RWPE2 (cell line): ENCODE results near the gene TUBA4A.
A peak's percentile ranks its signal among the peaks of the same experiment; 100 is the strongest.

Experiments used
- ATAC-seq: fragments of 200-7000 bp; cut with Tn5 transposase; 3 replicates; pipeline ENCODE4 v1.9.1; 2021; ENCODE audit warnings: low read depth
- DNase-seq: peaks from one replicate; pipeline ENCODE4 v3.0.0-alpha.2; 2020; ENCODE audit warnings: low spot score
- H3K27ac ChIP-seq: fragments of 450-650 bp; 2 replicates; pipeline ENCODE4 v1.5.1; 2017; ENCODE audit warnings: mild to moderate bottlenecking; ENCODE audit not compliant: poor library complexity, severe bottlenecking
- H3K27me3 ChIP-seq: fragments of 250-450 bp; sonication (Bioruptor Pico); 2 replicates; pipeline ENCODE4 v1.5.1; 2021; ENCODE audit warnings: mild to moderate bottlenecking, moderate library complexity; ENCODE audit not compliant: insufficient read depth, poor library complexity, severe bottlenecking
- H3K36me3 ChIP-seq: fragments of 250-450 bp; sonication (Bioruptor Pico); 2 replicates; pipeline ENCODE4 v1.5.1; 2020; ENCODE audit warnings: low read depth, mild to moderate bottlenecking, moderate library complexity
- H3K4me1 ChIP-seq: fragments of 250-450 bp; sonication (Bioruptor Pico); 2 replicates; pipeline ENCODE4 v1.5.1; 2021; ENCODE audit warnings: mild to moderate bottlenecking, moderate library complexity; ENCODE audit not compliant: insufficient read depth, poor library complexity, severe bottlenecking
- H3K4me3 ChIP-seq: fragments of 250-450 bp; sonication (Bioruptor Pico); 2 replicates; pipeline ENCODE4 v1.5.1; 2021; ENCODE audit warnings: mild to moderate bottlenecking, moderate library complexity; ENCODE audit not compliant: severe bottlenecking
- H3K9me3 ChIP-seq: fragments of 250-450 bp; sonication (Bioruptor Pico); 2 replicates; pipeline ENCODE4 v1.5.1; 2021; ENCODE audit warnings: mild to moderate bottlenecking, moderate library complexity; ENCODE audit not compliant: severe bottlenecking
- TF ChIP-seq, protein P1 (sequence below): fragments of 450-650 bp; IDR thresholded peaks from one replicate; pipeline ENCODE4 v1.5.1; 2017; ENCODE audit warnings: mild to moderate bottlenecking, moderate library complexity; ENCODE audit not compliant: poor library complexity, severe bottlenecking

Gene TUBA4A

DNA sequence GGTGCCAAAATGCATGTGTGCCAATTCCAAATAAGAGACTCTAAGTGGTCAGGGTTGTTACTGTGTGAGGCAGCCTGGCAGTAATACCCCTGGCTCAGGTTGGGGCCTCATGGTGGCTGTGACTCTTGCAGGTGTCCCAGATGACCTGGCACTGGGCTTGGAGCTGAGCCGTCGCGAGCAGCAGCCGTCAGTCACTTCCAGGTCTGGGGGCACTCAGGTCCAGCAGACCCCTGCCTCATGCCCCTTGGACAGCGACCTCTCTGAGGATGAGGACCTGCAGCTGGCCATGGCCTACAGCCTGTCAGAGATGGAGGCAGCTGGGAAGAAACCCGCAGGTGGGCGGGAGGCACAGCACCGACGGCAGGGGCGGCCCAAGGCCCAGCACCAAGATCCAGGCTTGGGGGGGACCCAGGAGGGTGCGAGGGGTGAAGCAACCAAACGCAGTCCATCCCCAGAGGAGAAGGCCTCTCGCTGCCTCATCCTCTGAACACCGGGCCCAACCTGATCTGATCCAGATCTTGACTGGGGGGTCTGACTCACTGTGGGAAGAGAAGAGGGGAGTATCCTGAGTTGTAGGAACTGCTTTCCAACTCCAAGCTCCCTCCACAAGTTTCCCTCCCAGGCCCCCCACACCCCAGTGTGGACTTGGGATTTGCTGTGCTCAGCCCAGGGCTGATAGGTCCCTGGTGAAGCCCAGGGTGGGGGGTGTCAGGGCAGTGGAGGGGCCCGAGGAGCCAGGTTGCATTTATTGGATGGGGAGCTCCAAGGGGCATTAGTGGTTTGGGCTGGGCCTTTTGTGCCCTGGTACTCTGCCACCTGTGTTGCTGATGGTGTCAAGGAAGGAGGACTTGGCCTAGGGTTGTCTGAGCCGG, 31.0 kb upstream of the TUBA4A start:
- DNase-seq = no peak
- no peak for ATAC-seq
- TF ChIP-seq, protein P1, sequence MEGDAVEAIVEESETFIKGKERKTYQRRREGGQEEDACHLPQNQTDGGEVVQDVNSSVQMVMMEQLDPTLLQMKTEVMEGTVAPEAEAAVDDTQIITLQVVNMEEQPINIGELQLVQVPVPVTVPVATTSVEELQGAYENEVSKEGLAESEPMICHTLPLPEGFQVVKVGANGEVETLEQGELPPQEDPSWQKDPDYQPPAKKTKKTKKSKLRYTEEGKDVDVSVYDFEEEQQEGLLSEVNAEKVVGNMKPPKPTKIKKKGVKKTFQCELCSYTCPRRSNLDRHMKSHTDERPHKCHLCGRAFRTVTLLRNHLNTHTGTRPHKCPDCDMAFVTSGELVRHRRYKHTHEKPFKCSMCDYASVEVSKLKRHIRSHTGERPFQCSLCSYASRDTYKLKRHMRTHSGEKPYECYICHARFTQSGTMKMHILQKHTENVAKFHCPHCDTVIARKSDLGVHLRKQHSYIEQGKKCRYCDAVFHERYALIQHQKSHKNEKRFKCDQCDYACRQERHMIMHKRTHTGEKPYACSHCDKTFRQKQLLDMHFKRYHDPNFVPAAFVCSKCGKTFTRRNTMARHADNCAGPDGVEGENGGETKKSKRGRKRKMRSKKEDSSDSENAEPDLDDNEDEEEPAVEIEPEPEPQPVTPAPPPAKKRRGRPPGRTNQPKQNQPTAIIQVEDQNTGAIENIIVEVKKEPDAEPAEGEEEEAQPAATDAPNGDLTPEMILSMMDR = no peak
- Histone ChIP-seq H3K27ac (peak overlapping the region; percentile 79), H3K9me3 (no peaks in the 10 kb centered on the region), H3K4me1 (peaks cover 24% of the 10 kb centered on the region), H3K27me3 (no peaks in the 10 kb centered on the region), H3K4me3 (no peak overlapping the region), H3K36me3 (peaks cover 35% of the 10 kb centered on the region)

DNA sequence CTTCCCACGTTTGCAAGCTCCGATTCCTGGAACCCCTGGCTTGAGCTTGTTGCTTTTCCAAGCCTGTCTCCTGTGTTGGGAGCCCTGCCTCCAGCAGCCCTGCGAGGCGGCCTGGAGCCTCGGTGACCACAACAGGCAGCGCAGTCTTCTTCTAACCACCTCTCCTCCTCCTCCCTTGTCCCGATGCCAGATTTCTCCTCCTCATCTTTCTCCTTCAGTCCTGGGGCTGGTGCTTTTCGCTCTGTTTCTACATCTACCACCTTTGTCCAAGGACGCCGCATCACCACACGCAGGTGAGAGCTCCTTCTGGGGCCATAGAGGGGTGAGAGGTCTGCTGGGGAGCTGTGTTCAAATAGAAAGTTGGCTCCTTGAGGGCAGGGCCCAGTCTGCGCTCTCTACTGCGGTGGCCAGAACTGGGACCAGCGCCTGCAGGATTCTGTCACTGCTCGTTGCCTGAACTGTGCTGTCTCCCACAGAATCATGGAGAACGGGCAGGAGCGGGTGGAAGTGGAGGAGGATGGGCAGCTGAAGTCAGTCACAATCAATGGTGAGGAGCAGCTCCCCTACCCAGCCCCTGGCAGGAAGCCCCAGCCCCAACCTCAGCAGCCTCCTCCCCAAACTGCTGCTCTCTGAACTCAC, 29.3 kb upstream of the TUBA4A start:
- no peaks in the 10 kb centered on the region for H3K9me3 ChIP-seq
- TF ChIP-seq, protein P1 = no peak
- DNase-seq (no peak), ATAC-seq (no peak)
- peaks cover 35% of the 10 kb centered on the region for H3K36me3 ChIP-seq
- no peak overlapping the region for H3K27ac ChIP-seq
- peaks cover 26% of the 10 kb centered on the region for H3K4me1 ChIP-seq
- H3K4me3 ChIP-seq = no peak overlapping the region
- H3K27me3 ChIP-seq = no peaks in the 10 kb centered on the region

DNA sequence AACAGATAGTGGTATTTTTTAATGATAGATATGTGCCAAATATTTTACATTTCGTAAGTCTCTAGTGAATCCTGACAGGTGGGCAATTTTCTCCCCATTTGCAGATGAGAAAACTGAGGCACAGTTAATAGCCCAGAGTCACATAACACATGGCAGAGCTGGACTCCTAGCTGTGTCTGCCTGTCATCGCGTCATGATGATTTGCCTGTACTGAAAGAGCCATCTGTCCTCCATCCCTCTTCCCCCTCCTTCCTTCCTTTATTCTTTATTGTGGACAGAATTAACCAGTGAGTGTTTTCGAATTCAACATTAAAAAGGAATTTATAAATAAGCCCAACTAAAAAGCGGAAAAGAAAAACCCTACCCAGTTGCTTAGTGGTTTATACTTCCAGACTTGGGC, 28.7 kb upstream of the TUBA4A start:
- ATAC-seq = no peak
- Histone ChIP-seq H3K4me1 (peaks cover 31% of the 10 kb centered on the region), H3K4me3 (no peak overlapping the region), H3K27me3 (no peaks in the 10 kb centered on the region), H3K36me3 (peaks cover 35% of the 10 kb centered on the region), H3K9me3 (no peaks in the 10 kb centered on the region), H3K27ac (no peak overlapping the region)
- no peak for DNase-seq
- TF ChIP-seq, protein P1 = no peak

DNA sequence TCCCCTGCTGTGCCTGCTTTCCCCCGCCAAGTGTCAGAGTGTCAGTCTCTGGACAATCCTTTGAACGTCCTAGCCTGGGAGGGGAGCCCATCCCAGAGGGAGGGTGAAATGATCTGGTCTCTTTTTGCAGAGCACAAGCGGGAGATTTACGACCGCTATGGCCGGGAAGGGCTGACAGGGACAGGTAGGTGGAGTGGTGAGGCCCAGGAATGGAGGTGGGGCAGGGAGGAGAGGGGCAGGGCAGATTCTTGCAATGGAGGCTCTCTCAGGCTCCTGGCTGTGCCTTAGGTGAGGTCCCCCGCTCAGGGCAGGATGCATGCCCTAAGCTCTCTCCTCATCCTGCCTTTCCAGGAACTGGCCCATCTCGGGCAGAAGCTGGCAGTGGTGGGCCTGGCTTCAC, 27.9 kb upstream of the TUBA4A start:
- Histone ChIP-seq H3K27me3 (no peaks in the 10 kb centered on the region), H3K4me3 (no peak overlapping the region), H3K4me1 (peaks cover 30% of the 10 kb centered on the region), H3K36me3 (peaks cover 35% of the 10 kb centered on the region), H3K27ac (no peak overlapping the region), H3K9me3 (no peaks in the 10 kb centered on the region)
- ATAC-seq (no peak), DNase-seq (no peak)
- TF ChIP-seq, protein P1 = no peak
